ENCODE results near the gene NUCKS1.

NUCKS1 gene

GRCh38 chr1:205703072-205703471, 46.9 kb downstream of the NUCKS1 start:
- Mint-ChIP-seq H3K36me3 (peaks cover 3% of the 10 kb centered on the region), H3K27ac (no peak overlapping the region), H3K4me1 (ENCODE audit: low read depth) (peaks cover 10% of the 10 kb centered on the region), H3K27me3 (no peaks in the 10 kb centered on the region), H3K9me3 (ENCODE audit: low read depth) (no peaks in the 10 kb centered on the region), H3K4me3 (no peak overlapping the region)

GRCh38 chr1:205701891-205702290, 48.1 kb downstream of the NUCKS1 start:
- Mint-ChIP-seq H3K4me3 (no peak overlapping the region), H3K36me3 (peaks cover 3% of the 10 kb centered on the region), H3K27ac (no peak overlapping the region), H3K9me3 (ENCODE audit: low read depth) (no peaks in the 10 kb centered on the region), H3K27me3 (no peaks in the 10 kb centered on the region), H3K4me1 (ENCODE audit: low read depth) (peaks cover 8% of the 10 kb centered on the region)

- Mint-ChIP-seq H3K27ac (no peak overlapping the region), H3K27me3 (no peaks in the 10 kb centered on the region), H3K4me3 (no peak overlapping the region), H3K36me3 (peaks cover 3% of the 10 kb centered on the region), H3K4me1 (ENCODE audit: low read depth) (peaks cover 4% of the 10 kb centered on the region), H3K9me3 (ENCODE audit: low read depth) (no peaks in the 10 kb centered on the region)
Observed at GRCh38 chr1:205701420-205701819, 48.6 kb downstream of the NUCKS1 start.

GRCh38 chr1:205700865-205701401, 49.0 kb downstream of the NUCKS1 start:
- no peaks in the 10 kb centered on the region for H3K9me3 Mint-ChIP-seq (ENCODE audit: low read depth)
- peaks cover 4% of the 10 kb centered on the region for H3K4me1 Mint-ChIP-seq (ENCODE audit: low read depth)
- no peak overlapping the region for H3K27ac Mint-ChIP-seq
- H3K27me3 Mint-ChIP-seq, result no peaks in the 10 kb centered on the region
- H3K36me3 Mint-ChIP-seq, result peaks cover 3% of the 10 kb centered on the region
- H3K4me3 Mint-ChIP-seq, result no peak overlapping the region

GRCh38 chr1:205699416-205699815, 50.6 kb downstream of the NUCKS1 start:
- Mint-ChIP-seq H3K36me3 (peaks cover 3% of the 10 kb centered on the region), H3K4me1 (ENCODE audit: low read depth) (no peaks in the 10 kb centered on the region), H3K4me3 (no peak overlapping the region), H3K27ac (no peak overlapping the region), H3K9me3 (ENCODE audit: low read depth) (no peaks in the 10 kb centered on the region), H3K27me3 (no peaks in the 10 kb centered on the region)

- Mint-ChIP-seq H3K27me3 (no peaks in the 10 kb centered on the region), H3K36me3 (peaks cover 3% of the 10 kb centered on the region), H3K4me1 (ENCODE audit: low read depth) (no peaks in the 10 kb centered on the region), H3K27ac (no peak overlapping the region), H3K4me3 (no peak overlapping the region), H3K9me3 (ENCODE audit: low read depth) (no peaks in the 10 kb centered on the region)
Observed at GRCh38 chr1:205698921-205699320, 51.1 kb downstream of the NUCKS1 start.

GRCh38 chr1:205693421-205693991, 56.5 kb downstream of the NUCKS1 start:
- Mint-ChIP-seq H3K4me3 (no peak overlapping the region), H3K36me3 (no peaks in the 10 kb centered on the region), H3K4me1 (ENCODE audit: low read depth) (no peaks in the 10 kb centered on the region), H3K9me3 (ENCODE audit: low read depth) (no peaks in the 10 kb centered on the region), H3K27me3 (peaks cover 7% of the 10 kb centered on the region), H3K27ac (no peak overlapping the region)

GRCh38 chr1:205692423-205692822, 57.6 kb downstream of the NUCKS1 start:
- Mint-ChIP-seq H3K36me3 (no peaks in the 10 kb centered on the region), H3K9me3 (ENCODE audit: low read depth) (no peaks in the 10 kb centered on the region), H3K4me1 (ENCODE audit: low read depth) (no peaks in the 10 kb centered on the region), H3K27me3 (peaks cover 7% of the 10 kb centered on the region), H3K27ac (no peak overlapping the region), H3K4me3 (no peak overlapping the region)

GRCh38 chr1:205690122-205690756, 59.7 kb downstream of the NUCKS1 start:
- Mint-ChIP-seq H3K27ac (no peak overlapping the region), H3K4me3 (no peak overlapping the region), H3K36me3 (no peaks in the 10 kb centered on the region), H3K9me3 (ENCODE audit: low read depth) (no peaks in the 10 kb centered on the region), H3K4me1 (ENCODE audit: low read depth) (no peaks in the 10 kb centered on the region), H3K27me3 (peaks cover 7% of the 10 kb centered on the region)

GRCh38 chr1:205689479-205689878, 60.5 kb downstream of the NUCKS1 start:
- Mint-ChIP-seq H3K36me3 (no peaks in the 10 kb centered on the region), H3K4me1 (ENCODE audit: low read depth) (no peaks in the 10 kb centered on the region), H3K27ac (no peak overlapping the region), H3K4me3 (no peak overlapping the region), H3K9me3 (ENCODE audit: low read depth) (no peaks in the 10 kb centered on the region), H3K27me3 (peaks cover 7% of the 10 kb centered on the region)

- no peaks in the 10 kb centered on the region for H3K4me1 Mint-ChIP-seq (ENCODE audit: low read depth)
- H3K27ac Mint-ChIP-seq, result no peak overlapping the region
- H3K36me3 Mint-ChIP-seq, result no peaks in the 10 kb centered on the region
- peaks cover 7% of the 10 kb centered on the region for H3K27me3 Mint-ChIP-seq
- no peak overlapping the region for H3K4me3 Mint-ChIP-seq
- H3K9me3 Mint-ChIP-seq (ENCODE audit: low read depth), result no peaks in the 10 kb centered on the region
Observed at GRCh38 chr1:205688171-205689080, 61.6 kb downstream of the NUCKS1 start.

- Mint-ChIP-seq H3K4me3 (no peak overlapping the region), H3K9me3 (ENCODE audit: low read depth) (no peaks in the 10 kb centered on the region), H3K4me1 (ENCODE audit: low read depth) (no peaks in the 10 kb centered on the region), H3K27me3 (peaks cover 7% of the 10 kb centered on the region), H3K36me3 (no peaks in the 10 kb centered on the region), H3K27ac (no peak overlapping the region)
Observed at GRCh38 chr1:205687242-205687641, 62.7 kb downstream of the NUCKS1 start.

GRCh38 chr1:205681364-205681763, 68.6 kb downstream of the NUCKS1 start:
- no peak overlapping the region for H3K27ac Mint-ChIP-seq

DNA sequence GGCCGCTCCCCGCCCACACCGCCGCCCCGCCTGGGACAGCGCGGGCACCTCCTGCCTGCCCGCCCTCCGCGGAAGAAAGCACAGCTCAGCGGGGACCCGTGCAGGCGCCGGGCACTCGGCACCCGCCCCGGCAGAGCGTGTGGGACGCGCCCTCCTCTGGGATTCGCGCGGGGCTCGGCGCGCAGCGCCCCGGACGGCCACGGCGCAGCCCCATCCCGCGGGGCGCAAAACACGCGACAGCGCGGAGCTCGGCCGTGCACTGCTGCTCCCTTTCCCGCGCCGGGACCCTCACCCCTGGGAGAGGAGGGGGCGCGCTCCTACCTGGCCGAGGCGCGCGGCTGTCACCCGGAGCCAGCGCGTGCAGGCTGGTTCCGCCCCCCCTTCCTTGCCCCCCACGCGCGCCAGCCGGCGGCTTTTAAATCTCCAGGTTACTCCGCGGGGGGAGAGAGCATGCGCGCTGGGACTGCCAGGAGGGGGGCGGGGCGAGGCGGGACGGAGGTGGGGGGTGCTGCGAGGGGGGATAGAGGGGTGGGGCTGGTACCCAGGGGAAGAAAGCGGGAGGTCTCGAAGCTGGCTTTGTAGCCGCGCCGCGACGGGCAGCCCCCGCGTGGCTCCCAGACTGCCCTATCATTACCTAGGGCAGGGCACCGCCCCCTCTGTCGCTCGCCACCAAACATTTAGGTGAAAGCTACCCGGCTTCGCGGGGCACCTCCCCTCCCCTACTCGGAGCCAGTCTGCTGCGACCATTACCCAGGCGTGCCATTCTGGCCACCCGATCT, 69.7 kb downstream of the NUCKS1 start, which contains the start of gene SLC45A3:
Gene SLC45A3 (minus strand): TSS at position 437 of the 779 bp plus-strand sequence. CDS start 15,853 bp downstream, outside the sequence.
- Mint-ChIP-seq H3K4me1 (ENCODE audit: low read depth) (peaks cover 9% of the 10 kb centered on the region), H3K36me3 (no peaks in the 10 kb centered on the region), H3K4me3 (peak within 1 kb of the TSS; percentile 83), H3K27ac (peak within 1 kb of the TSS; percentile 54), H3K27me3 (peaks cover 3% of the 10 kb centered on the region), H3K9me3 (ENCODE audit: low read depth) (no peaks in the 10 kb centered on the region)

More at GRCh38 chr1:205681364-205681763, 68.6 kb downstream of the NUCKS1 start:
- peaks cover 9% of the 10 kb centered on the region for H3K4me1 Mint-ChIP-seq (ENCODE audit: low read depth)
- no peaks in the 10 kb centered on the region for H3K9me3 Mint-ChIP-seq (ENCODE audit: low read depth)
- H3K4me3 Mint-ChIP-seq, result peak overlapping the region; percentile 83
- no peaks in the 10 kb centered on the region for H3K36me3 Mint-ChIP-seq
- peaks cover under 1% of the 10 kb centered on the region for H3K27me3 Mint-ChIP-seq
